ENCODE measurements around the gene GREB1. TPM values are rescaled to one million over a fixed set of nuclear protein-coding genes. Genes with fewer than 3 reads are reported as not detected.

GREB1 gene
- total RNA-seq, 2 donors from 2014 or later: 2.4 to 13.5 TPM

GRCh38 chr2:11543337-11544216 is 9.7 kb downstream of the GREB1 start:
- Histone ChIP-seq H3K4me3 (no peak overlapping the region), H3K4me1 (ENCODE audit: control insufficient read depth in 1 of 2, low read depth in 2 of 2) (no peaks in the 10 kb centered on the region)

GRCh38 chr2:11546072-11546471 is 12.2 kb downstream of the GREB1 start:
- Histone ChIP-seq H3K4me3 (no peak overlapping the region), H3K4me1 (ENCODE audit: control insufficient read depth in 1 of 2, low read depth in 2 of 2) (no peaks in the 10 kb centered on the region), H3K27ac (no peak overlapping the region), H3K9me3 (no peaks in the 10 kb centered on the region), H3K36me3 (no peaks in the 10 kb centered on the region), H3K27me3 (replicated peaks; ENCODE audit: insufficient read depth) (no peaks in the 10 kb centered on the region)
- no peak for TF ChIP-seq CTCF (IDR thresholded peaks at IDR 0.05)
- ATAC-seq (ENCODE audit: insufficient number of reproducible peaks, low FRiP score, low read depth) (no peak), DNase-seq (ENCODE audit: low spot score) (no peak)

More at GRCh38 chr2:11543337-11544216, 9.7 kb downstream of the GREB1 start:
- TF ChIP-seq CTCF (IDR thresholded peaks at IDR 0.05): no peak
- ATAC-seq (ENCODE audit: insufficient number of reproducible peaks, low FRiP score, low read depth) (no peak), DNase-seq (ENCODE audit: low spot score) (no peak)
- H3K27ac ChIP-seq: no peak overlapping the region
- no peaks in the 10 kb centered on the region for H3K9me3 ChIP-seq
- H3K36me3 ChIP-seq: no peaks in the 10 kb centered on the region
- H3K27me3 ChIP-seq (replicated peaks; ENCODE audit: insufficient read depth): no peaks in the 10 kb centered on the region

- no peak overlapping the region for H3K4me3 ChIP-seq
- TF ChIP-seq CTCF (IDR thresholded peaks at IDR 0.05): no peak
- H3K9me3 ChIP-seq: no peaks in the 10 kb centered on the region
- no peaks in the 10 kb centered on the region for H3K4me1 ChIP-seq (ENCODE audit: control insufficient read depth in 1 of 2, low read depth in 2 of 2)
- ATAC-seq (ENCODE audit: insufficient number of reproducible peaks, low FRiP score, low read depth): no peak
- no peaks in the 10 kb centered on the region for H3K36me3 ChIP-seq
- DNase-seq (ENCODE audit: low spot score): no peak
- H3K27ac ChIP-seq: no peak overlapping the region
- no peaks in the 10 kb centered on the region for H3K27me3 ChIP-seq (replicated peaks; ENCODE audit: insufficient read depth)
Observed at GRCh38 chr2:11547912-11548497, 14.2 kb downstream of the GREB1 start.

GRCh38 chr2:11550302-11550701 is 16.5 kb downstream of the GREB1 start:
- Histone ChIP-seq H3K4me1 (ENCODE audit: control insufficient read depth in 1 of 2, low read depth in 2 of 2) (no peaks in the 10 kb centered on the region), H3K4me3 (no peak overlapping the region), H3K27ac (no peak overlapping the region), H3K9me3 (no peaks in the 10 kb centered on the region), H3K36me3 (no peaks in the 10 kb centered on the region), H3K27me3 (replicated peaks; ENCODE audit: insufficient read depth) (no peaks in the 10 kb centered on the region)
- ATAC-seq (ENCODE audit: insufficient number of reproducible peaks, low FRiP score, low read depth) (no peak), DNase-seq (ENCODE audit: low spot score) (no peak)
- no peak for TF ChIP-seq CTCF (IDR thresholded peaks at IDR 0.05)

GRCh38 chr2:11550901-11551568 is 17.2 kb downstream of the GREB1 start:
- ATAC-seq (ENCODE audit: insufficient number of reproducible peaks, low FRiP score, low read depth) (no peak), DNase-seq (ENCODE audit: low spot score) (no peak)
- Histone ChIP-seq H3K36me3 (no peaks in the 10 kb centered on the region), H3K4me3 (no peak overlapping the region), H3K9me3 (no peaks in the 10 kb centered on the region), H3K4me1 (ENCODE audit: control insufficient read depth in 1 of 2, low read depth in 2 of 2) (no peaks in the 10 kb centered on the region), H3K27me3 (replicated peaks; ENCODE audit: insufficient read depth) (no peaks in the 10 kb centered on the region), H3K27ac (no peak overlapping the region)
- TF ChIP-seq CTCF (IDR thresholded peaks at IDR 0.05): no peak

Measured in thoracic aorta (tissue), 2 donors.